ENCODE results near the gene LRFN4. TPM values are rescaled to one million over a fixed set of nuclear protein-coding genes. Genes with fewer than 3 reads are reported as not detected.

The LRFN4 gene
- total and polyA plus RNA-seq, 2 of the 13 experiments (the other 11 are each of a cell fraction or from before 2014, with no cell fraction given), result 1.3 to 6.8 TPM

- ChIA-PET POLR2A (no interaction called here), CTCF (ENCODE audit: low intra/inter-chr PET ratio, low total read pairs) (interaction anchor here (0.7 to 1.3 kb wide), 3 partner anchors 38 to 174 kb away, joined by 3 to 5 read pairs (median 4); partner anchors contain the start of gene C11orf86)
- BruUV-seq (replicated peaks), result no TSS peak
- intact Hi-C loops (cut with micrococcal nuclease; ENCODE audit: unreplicated experiment) (no loop called here), in situ Hi-C loops (cut with HindIII; ENCODE audit: extremely low pct_ligation_motif_present, low pct_unique_long_range_greater_than_20kb) (no loop called here)
- Histone ChIP-seq H3K36me3 (replicated peaks in 1 of 2; ENCODE audit: control insufficient read depth in 1 of 2, insufficient read depth in 2 of 2, low read length in 2 of 2) (peaks cover 24 to 60% of the 10 kb centered on the region in 2 experiments; a peak in 4 of 5 replicates), H3K27ac (ENCODE audit: extremely low read length, insufficient read depth, low read length) (no peak overlapping the region), H2AFZ (ENCODE audit: low read length) (no peak overlapping the region), H3K4me3 (replicated peaks in 1 of 3; ENCODE audit: insufficient read depth in 1 of 3, low read depth in 2 of 3, low read length in 3 of 3) (no peak overlapping the region), H3K9ac (ENCODE audit: insufficient read depth, low read depth, low read length) (no peak overlapping the region), H3K9me3 (ENCODE audit: low read length) (no peaks in the 10 kb centered on the region), H3K27me3 (ENCODE audit: control insufficient read depth in 1 of 2, insufficient read depth in 2 of 2, low read length in 2 of 2) (no peaks in the 10 kb centered on the region), H3K79me2 (ENCODE audit: insufficient read depth, low read length) (no peaks in the 10 kb centered on the region), H4K20me1 (ENCODE audit: insufficient read depth, low read length) (peaks cover 5% of the 10 kb centered on the region), H3K4me1 (ENCODE audit: insufficient read depth, low read length) (peaks cover 9% of the 10 kb centered on the region), H3K4me2 (ENCODE audit: low read depth, low read length) (no peak overlapping the region)
- TF ChIP-seq ZNF362 (CRISPR knock-in tag; IDR thresholded peaks at IDR 0.05; ENCODE audit: borderline replicate concordance), result no peak
- TF ChIP-seq CBFB (CRISPR knock-in tag; IDR thresholded peaks at IDR 0.05), result no peak
- TF ChIP-seq ZNF510 (CRISPR knock-in tag; IDR thresholded peaks at IDR 0.05; ENCODE audit: low read depth), result no peak
- no peak for TF ChIP-seq KLF15 (CRISPR knock-in tag; IDR thresholded peaks at IDR 0.05; ENCODE audit: borderline replicate concordance)
- no peak for TF ChIP-seq FOSL2 (CRISPR knock-in tag; IDR thresholded peaks at IDR 0.05)
- no peak for TF ChIP-seq ZNF790 (CRISPR knock-in tag; IDR thresholded peaks at IDR 0.05; ENCODE audit: borderline replicate concordance)
- no peak for TF ChIP-seq SKI (IDR thresholded peaks at IDR 0.05; ENCODE audit: partially characterized antibody)
- TF ChIP-seq ZNF674 (CRISPR knock-in tag; IDR thresholded peaks at IDR 0.05; ENCODE audit: low read depth), result no peak
- no peak for TF ChIP-seq KLF6 (CRISPR knock-in tag; IDR thresholded peaks at IDR 0.05)
- TF ChIP-seq, protein P1, sequence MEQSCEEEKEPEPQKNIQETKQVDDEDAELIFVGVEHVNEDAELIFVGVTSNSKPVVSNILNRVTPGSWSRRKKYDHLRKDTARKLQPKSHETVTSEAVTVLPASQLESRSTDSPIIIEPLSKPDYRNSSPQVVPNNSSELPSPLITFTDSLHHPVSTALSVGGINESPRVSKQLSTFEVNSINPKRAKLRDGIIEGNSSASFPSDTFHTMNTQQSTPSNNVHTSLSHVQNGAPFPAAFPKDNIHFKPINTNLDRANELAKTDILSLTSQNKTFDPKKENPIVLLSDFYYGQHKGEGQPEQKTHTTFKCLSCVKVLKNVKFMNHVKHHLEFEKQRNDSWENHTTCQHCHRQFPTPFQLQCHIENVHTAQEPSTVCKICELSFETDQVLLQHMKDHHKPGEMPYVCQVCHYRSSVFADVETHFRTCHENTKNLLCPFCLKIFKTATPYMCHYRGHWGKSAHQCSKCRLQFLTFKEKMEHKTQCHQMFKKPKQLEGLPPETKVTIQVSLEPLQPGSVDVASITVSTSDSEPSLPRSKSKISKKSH (CRISPR knock-in tag; IDR thresholded peaks at IDR 0.05; ENCODE audit: borderline replicate concordance), result no peak
- TF ChIP-seq HOXA5 (CRISPR knock-in tag; IDR thresholded peaks at IDR 0.05), result no peak
- TF ChIP-seq ZNF512 (CRISPR knock-in tag; IDR thresholded peaks at IDR 0.05), result no peak
- TF ChIP-seq PRMT3 (CRISPR knock-in tag; IDR thresholded peaks at IDR 0.05; ENCODE audit: borderline replicate concordance, low read depth), result no peak
- TF ChIP-seq SMC3 (IDR thresholded peaks at IDR 0.05; ENCODE audit: low read length), result no peak
- no peak for TF ChIP-seq FOXK1 (CRISPR knock-in tag; IDR thresholded peaks at IDR 0.05; ENCODE audit: borderline replicate concordance, low read depth)
- TF ChIP-seq YEATS2 (CRISPR knock-in tag; IDR thresholded peaks at IDR 0.05; ENCODE audit: borderline replicate concordance), result no peak
- TF ChIP-seq ZNF570 (CRISPR knock-in tag; IDR thresholded peaks at IDR 0.05; ENCODE audit: borderline replicate concordance), result no peak
- DNase-seq (ENCODE audit: low spot score) (no peak), ATAC-seq (no peak), FAIRE-seq (no peak)
- over 99% methylated on average over 9 of the region's 9 CpGs for WGBS (ENCODE audit: low lambda C conversion rate)
These were observed 12.7 kb downstream of the LRFN4 start for GRCh38 chr11:66869567-66869870.
